Measurements from ENCODE around the gene MAP4K2. TPM values are rescaled to one million over a fixed set of nuclear protein-coding genes. Genes with fewer than 3 reads are reported as not detected.

Gene MAP4K2
- total RNA-seq = 5.3 and 6.1 TPM in 2 replicates

GRCh38 chr11:64803158-64803845 is at the start of gene MAP4K2:
Gene MAP4K2 (minus strand): TSS chr11:64803214. CDS start chr11:64803149, 65 bp downstream.

GRCh38 chr11:64844330-64845128 is 41.5 kb upstream of the MAP4K2 start, which contains the start of gene CDC42BPG:
Gene CDC42BPG (minus strand): TSS chr11:64844653. CDS start chr11:64844569, 84 bp downstream.

GRCh38 chr11:64810271-64810890 is 7.4 kb upstream of the MAP4K2 start, which contains the start of gene MEN1:
Gene MEN1 (minus strand): TSS chr11:64810551. CDS start chr11:64810109, 442 bp downstream.

GRCh38 chr11:64778473-64779298 is 24.3 kb downstream of the MAP4K2 start, which contains the start of gene SF1:
Gene SF1 (minus strand): TSS chr11:64778542. CDS start chr11:64778392, 150 bp downstream.

GRCh38 chr11:64759722-64760719 is 43.0 kb downstream of the MAP4K2 start, which contains the start of gene PYGM:
Gene PYGM (minus strand): TSS chr11:64759974. CDS start chr11:64759898, 76 bp downstream.

GRCh38 chr11:64743591-64744543 is 59.1 kb downstream of the MAP4K2 start, which contains the start of gene RASGRP2:
Gene RASGRP2 (minus strand): TSS chr11:64744142. CDS start chr11:64742866, 1,276 bp downstream.

Other genes with a start within 250 kb of the MAP4K2 start
- 0.09 and 0.16 TPM in 2 replicates for gene SLC22A11, start 247.3 kb downstream of the MAP4K2 start, total RNA-seq
- gene SLC22A12, start 212.0 kb downstream of the MAP4K2 start, total RNA-seq = not detected in 2 replicates
- 1.0 and 1.4 TPM in 2 replicates for gene NRXN2, start 80.0 kb downstream of the MAP4K2 start, total RNA-seq
- 0.16 TPM in 1 of 2 replicates, not detected in the other for gene RASGRP2, start 59.1 kb downstream of the MAP4K2 start, total RNA-seq
- gene PYGM, start 43.2 kb downstream of the MAP4K2 start, total RNA-seq = 3.9 and 5.0 TPM in 2 replicates
- 46.3 and 58.8 TPM in 2 replicates for gene SF1, start 24.7 kb downstream of the MAP4K2 start, total RNA-seq
- 12.3 and 15.0 TPM in 2 replicates for gene MEN1, start 7.3 kb upstream of the MAP4K2 start, total RNA-seq
- gene CDC42BPG, start 41.4 kb upstream of the MAP4K2 start, total RNA-seq = 0.16 and 0.69 TPM in 2 replicates
- gene EHD1, start 75.4 kb upstream of the MAP4K2 start, total RNA-seq = 56.6 and 151 TPM in 2 replicates
- gene ATG2A, start 114.0 kb upstream of the MAP4K2 start, total RNA-seq = 10.1 and 11.2 TPM in 2 replicates
- 5.8 and 6.4 TPM in 2 replicates for gene PPP2R5B, start 121.5 kb upstream of the MAP4K2 start, total RNA-seq
- gene GPHA2, start 132.7 kb upstream of the MAP4K2 start, total RNA-seq = not detected in 2 replicates
- not detected in 2 replicates for gene MAJIN, start 168.9 kb upstream of the MAP4K2 start, total RNA-seq
- 0.26 and 0.63 TPM in 2 replicates for gene BATF2, start 193.8 kb upstream of the MAP4K2 start, total RNA-seq
- 91.1 and 126 TPM in 2 replicates for gene ARL2, start 210.9 kb upstream of the MAP4K2 start, total RNA-seq
- gene SNX15, start 224.2 kb upstream of the MAP4K2 start, total RNA-seq = 8.4 and 15.0 TPM in 2 replicates
- gene SAC3D1, start 238.0 kb upstream of the MAP4K2 start, total RNA-seq = 7.9 and 8.5 TPM in 2 replicates